ENCODE measurements around the gene CCNY. TPM values are rescaled to one million over a fixed set of nuclear protein-coding genes. Genes with fewer than 3 reads are reported as not detected.

The CCNY gene
- 34.0 and 35.2 TPM in 2 replicates for total RNA-seq

GRCh38 chr10:35336084-35336831 lies at the start of gene CCNY:
Gene CCNY, plus strand, starts transcription at chr10:35336509. Its CDS starts 545 bp downstream, at chr10:35337054.

DNA sequence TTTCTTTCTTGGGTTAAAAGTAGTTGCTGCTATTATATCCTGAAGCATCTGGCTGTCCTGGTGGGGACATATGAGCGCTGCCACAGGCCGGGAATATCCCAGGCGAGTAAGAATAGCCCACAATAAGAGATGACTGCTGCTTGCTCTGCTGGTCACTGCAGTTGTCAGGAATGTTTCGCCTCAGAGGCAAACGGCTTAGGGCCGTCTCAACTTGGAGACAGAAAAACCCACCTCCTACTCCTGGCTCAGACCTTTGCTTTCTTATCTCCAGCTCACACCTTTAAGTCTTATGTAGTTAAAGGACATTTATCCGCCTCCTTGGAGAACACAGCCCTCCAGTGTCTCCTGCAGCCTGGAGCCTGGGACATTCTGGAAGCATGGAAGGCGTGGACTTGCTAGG lies 268.9 kb downstream of the CCNY start, which contains the start of gene GJD4:
TSS of gene GJD4 (plus strand) at position 151 of the 400 bp plus-strand sequence. CDS start at position 378, 227 bp downstream.

Other genes starting within 250 kb of the CCNY start
- 32.6 and 47.6 TPM in 2 replicates for gene CUL2, start 246.2 kb upstream of the CCNY start, total RNA-seq
- gene CREM, start 209.7 kb upstream of the CCNY start, total RNA-seq, result 40.6 and 45.0 TPM in 2 replicates